GM18505 (cell line): ENCODE data around the gene RIN1.

Experiments
- ATAC-seq: cut with Tn5 transposase; IDR thresholded peaks from one replicate; pipeline ENCODE4 v1.9.1; 2021; ENCODE audit not compliant: unreplicated experiment
- POLR2A ChIP-seq: IDR thresholded peaks from 4 replicates; pipeline ENCODE4 v1.6.1; 2011; ENCODE audit warnings: borderline replicate concordance; ENCODE audit not compliant: insufficient read depth, insufficient read length; ENCODE audit errors: extremely low read depth

The RIN1 gene

DNA sequence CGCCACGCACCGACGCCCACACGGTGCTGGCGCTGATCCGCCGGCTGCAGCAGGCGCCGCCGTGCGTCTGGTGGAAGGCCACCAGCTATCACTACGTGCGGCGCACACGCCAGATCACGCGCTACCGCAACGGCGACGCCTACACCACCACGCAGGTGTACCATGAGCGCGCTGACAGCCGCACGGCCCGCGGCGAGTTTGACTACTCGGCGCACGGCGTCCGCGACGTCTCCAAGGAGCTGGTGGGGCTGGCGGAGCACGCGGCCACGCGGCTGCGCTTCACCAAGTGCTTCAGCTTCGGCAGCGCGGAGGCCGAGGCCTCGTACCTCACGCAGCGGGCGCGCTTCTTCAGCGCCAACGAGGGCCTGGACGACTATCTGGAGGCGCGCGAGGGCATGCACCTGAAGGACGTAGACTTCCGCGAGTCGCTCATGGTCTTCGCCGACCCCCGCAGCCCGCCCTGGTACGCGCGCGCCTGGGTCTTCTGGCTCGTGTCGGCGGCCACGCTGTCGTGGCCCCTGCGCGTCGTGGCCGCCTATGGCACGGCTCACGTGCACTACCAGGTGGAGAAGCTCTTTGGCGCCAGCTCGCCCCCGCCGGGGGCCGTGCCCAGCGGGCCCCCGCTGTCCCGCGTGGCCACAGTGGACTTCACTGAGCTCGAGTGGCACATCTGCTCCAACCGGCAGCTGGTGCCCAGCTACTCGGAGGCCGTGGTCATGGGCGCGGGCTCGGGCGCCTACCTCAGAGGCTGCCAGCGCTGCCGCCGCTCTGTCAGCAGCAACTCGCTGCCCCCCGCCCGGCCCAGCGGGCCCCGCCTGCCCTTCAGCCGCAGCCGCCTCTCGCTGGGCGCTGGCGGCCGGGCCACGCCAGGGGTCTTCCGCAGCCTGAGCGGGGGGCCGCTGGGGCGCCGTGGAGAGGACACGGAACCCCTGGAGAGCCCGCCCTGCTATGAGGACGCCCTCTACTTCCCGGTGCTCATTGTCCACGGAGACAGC is 41.3 kb downstream of the RIN1 start:
- ATAC-seq: no peak
- no peak for TF ChIP-seq POLR2A

DNA sequence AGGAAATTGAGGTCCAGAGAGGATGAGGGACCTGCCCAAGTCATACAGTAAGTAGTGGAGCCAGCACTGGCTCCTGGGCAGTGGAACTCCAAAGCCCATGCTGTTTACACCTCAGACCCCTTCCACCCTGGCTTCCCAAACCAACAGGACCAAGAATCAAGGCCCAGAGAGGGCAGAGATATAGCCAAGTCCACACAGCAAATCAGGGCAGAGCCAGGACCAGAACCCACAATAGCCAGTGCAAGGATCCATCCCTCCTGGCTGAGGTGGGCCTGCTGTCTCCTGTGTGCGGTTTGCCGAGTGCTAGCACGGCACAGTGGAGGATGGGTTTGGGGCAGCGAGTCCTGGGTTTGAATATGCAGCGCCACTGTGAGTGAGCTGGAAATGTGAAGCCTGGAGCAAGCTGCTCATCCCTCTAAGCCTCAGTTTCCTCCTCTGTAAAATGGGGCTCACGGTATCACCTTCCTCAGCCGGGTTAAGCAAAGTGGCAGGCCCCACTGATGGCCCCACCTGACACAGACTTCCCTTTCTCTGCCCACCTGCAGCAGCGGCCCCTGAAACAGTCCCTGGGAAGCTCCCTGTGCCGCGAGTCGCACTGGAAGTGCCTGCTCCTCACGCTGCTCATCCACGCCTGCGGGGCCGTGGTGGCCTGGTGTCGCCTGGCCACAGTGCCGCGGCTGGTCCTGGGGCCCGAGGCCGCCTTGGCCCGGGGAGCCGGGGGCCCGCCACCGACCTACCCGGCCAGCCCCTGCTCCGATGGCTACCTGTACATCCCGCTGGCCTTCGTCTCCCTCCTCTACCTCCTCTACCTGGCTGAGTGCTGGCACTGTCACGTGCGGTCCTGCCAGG is 42.2 kb downstream of the RIN1 start:
- no peak for TF ChIP-seq POLR2A
- no peak for ATAC-seq

GRCh38 chr11:66293352-66293751 is 42.9 kb downstream of the RIN1 start:
- TF ChIP-seq POLR2A: no peak

GRCh38 chr11:66292543-66293332 is 43.5 kb downstream of the RIN1 start:
- TF ChIP-seq POLR2A: no peak
- no peak for ATAC-seq

More at GRCh38 chr11:66293352-66293751, 42.9 kb downstream of the RIN1 start:
- no peak for ATAC-seq

DNA sequence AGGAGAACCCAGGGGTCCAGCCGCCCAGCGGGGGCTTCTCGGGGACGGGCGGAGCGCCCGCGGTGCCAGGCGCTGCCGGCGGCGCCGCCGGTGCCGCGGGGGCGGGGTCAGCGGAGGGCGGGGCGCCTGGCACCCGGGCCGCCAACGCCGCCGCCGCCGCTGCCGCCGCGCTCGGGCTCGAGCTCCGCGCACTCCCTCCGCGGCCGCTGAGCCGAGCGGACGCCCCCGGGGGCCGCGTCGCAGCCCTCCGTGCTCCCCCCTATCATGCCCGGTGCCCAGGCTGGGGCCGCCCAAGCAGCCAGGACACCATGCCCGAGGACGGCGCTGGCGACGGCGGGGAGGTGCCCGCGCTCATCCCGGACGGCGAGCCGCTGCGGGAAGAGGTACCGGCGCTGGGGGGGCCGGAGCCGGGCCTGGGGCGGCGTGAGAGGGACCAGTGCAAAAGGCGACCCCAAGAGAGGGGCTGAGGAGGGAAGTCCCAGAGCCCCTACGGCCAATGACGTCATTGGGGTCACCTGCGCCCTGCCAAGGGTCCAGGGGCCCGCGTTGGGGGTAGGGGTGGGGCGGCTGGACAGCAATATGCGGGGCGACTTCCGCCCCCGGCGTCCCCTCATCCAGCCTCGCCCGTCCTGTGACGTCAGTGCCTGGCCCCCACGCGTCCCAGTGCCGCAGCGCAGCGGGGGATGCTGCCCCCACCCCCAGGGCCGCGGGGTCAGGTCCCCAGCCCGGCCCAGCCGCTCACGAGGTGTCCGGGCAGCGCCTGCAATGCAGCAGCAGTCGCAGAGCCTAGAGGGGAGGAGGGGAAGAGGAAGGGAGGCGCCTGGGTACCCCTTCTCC is 44.3 kb downstream of the RIN1 start, which contains the start of gene TMEM151A:
Gene TMEM151A, plus strand, starts transcription at position 189 of the 837 bp plus-strand sequence. Its CDS starts 120 bp downstream, at position 309.
- no peak for ATAC-seq
- no peak for TF ChIP-seq POLR2A

- no peak for TF ChIP-seq POLR2A
- no peak for ATAC-seq
These were observed 44.9 kb downstream of the RIN1 start for GRCh38 chr11:66291303-66291705.

- no peak for ATAC-seq
- TF ChIP-seq POLR2A: no peak
These were observed 46.0 kb downstream of the RIN1 start for GRCh38 chr11:66290330-66290621.

- no peak for TF ChIP-seq POLR2A
- peak; percentile 26 for ATAC-seq
These were observed 46.5 kb downstream of the RIN1 start for GRCh38 chr11:66289548-66290329.

DNA sequence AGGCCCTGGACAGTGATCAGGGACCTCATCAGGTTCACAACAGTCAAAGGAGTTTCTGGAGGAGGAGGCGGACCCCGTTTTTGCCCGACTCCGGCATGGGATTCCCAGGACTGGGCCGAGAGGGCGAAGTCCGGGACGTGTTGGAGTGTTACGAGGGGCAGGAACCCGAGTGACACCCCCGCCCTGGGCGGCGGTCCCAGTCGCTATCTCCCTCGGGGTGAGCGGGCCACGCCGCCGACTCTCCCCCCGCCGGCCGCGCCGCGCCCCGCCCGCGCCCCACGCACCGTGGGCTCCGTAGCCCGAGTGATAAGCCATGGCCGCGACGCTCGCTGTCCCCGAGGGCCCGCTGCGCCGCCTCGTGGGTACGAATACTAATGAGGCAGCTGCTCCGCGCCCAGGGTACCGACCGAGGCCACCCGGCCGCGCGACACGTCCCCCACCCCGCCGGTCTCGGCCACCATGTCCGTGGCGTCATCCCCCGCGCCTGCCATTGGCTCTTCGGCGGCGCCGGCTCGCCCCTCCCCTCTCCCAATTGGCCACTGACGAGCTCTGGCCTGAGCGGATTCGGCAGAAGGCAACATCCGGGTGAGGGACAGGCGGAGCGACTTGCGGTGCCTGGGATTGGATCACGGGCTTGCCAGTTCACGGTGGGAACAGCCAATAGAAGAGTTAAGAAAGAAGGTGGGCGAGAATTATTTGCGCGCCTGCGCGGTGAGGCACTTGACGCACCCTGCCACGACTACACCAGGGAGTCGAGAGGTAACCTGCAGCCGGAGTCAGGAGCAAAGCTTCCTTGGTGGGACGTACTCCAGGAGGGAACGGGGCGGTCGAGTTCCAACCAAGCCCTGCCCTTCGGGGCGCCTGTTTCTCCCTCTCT is 47.3 kb downstream of the RIN1 start, which contains the start of gene YIF1A:
Gene YIF1A, minus strand, starts transcription at position 473 of the 877 bp plus-strand sequence. Its CDS starts 158 bp downstream, at position 315.
- peak; percentile 87 for TF ChIP-seq POLR2A
- ATAC-seq: peak; percentile 86

- no peak for TF ChIP-seq POLR2A
- no peak for ATAC-seq
These were observed 48.2 kb downstream of the RIN1 start for GRCh38 chr11:66287889-66288670.
